Transverse colon (tissue), 4 donors: Measurements from ENCODE around the gene KDM3A.

Experiments used
- POLR2AphosphoS5 ChIP-seq, 3 donors: sonication (generic); formaldehyde crosslinking; IDR thresholded peaks; one replicate each; pipeline ENCODE4 v1.6.1; 2016; ENCODE audit warnings: antibody characterized with exemption in 3 of 3
- TF ChIP-seq, protein P1 (sequence below), 5 experiments: fragments of 200-600 bp in 3 of 5; fragments of 450-650 bp in 2 of 5; sonication (generic) in 3 of 5; IDR thresholded peaks; 1 replicate in 2 of 5; 2 replicates in 3 of 5; pipeline ENCODE4 v1.5.1; 2016 to 2017; ENCODE audit warnings: antibody characterized with exemption in 5 of 5, inconsistent platforms in 3 of 5, mild to moderate bottlenecking in 2 of 5, moderate library complexity in 1 of 5

DNA sequence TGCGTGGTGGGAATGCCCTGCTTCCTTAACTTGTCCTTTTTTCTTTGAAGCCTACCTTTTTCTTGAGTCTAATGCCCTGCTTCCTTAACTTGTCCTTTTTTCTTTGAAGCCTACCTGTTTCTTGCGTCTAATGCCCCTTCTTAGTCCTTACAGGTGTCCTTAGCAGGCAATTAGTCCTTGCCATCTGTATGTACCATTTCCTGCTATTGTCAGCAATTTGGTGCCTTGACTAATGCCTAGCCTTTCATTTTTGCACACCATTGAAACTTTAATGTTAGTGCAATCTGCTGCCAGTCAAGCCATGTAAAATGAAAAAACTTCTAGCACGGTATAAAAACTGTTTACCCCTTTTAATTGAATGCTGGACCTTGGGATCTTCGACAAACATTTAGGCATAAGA is 4.3 kb downstream of the KDM3A start:
- TF ChIP-seq POLR2AphosphoS5 (IDR thresholded peaks at IDR 0.05), result no peak
- TF ChIP-seq, protein P1, sequence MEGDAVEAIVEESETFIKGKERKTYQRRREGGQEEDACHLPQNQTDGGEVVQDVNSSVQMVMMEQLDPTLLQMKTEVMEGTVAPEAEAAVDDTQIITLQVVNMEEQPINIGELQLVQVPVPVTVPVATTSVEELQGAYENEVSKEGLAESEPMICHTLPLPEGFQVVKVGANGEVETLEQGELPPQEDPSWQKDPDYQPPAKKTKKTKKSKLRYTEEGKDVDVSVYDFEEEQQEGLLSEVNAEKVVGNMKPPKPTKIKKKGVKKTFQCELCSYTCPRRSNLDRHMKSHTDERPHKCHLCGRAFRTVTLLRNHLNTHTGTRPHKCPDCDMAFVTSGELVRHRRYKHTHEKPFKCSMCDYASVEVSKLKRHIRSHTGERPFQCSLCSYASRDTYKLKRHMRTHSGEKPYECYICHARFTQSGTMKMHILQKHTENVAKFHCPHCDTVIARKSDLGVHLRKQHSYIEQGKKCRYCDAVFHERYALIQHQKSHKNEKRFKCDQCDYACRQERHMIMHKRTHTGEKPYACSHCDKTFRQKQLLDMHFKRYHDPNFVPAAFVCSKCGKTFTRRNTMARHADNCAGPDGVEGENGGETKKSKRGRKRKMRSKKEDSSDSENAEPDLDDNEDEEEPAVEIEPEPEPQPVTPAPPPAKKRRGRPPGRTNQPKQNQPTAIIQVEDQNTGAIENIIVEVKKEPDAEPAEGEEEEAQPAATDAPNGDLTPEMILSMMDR (IDR thresholded peaks at IDR 0.05), result no peak
